ENCODE measurements around the gene SPRY4.

DNA sequence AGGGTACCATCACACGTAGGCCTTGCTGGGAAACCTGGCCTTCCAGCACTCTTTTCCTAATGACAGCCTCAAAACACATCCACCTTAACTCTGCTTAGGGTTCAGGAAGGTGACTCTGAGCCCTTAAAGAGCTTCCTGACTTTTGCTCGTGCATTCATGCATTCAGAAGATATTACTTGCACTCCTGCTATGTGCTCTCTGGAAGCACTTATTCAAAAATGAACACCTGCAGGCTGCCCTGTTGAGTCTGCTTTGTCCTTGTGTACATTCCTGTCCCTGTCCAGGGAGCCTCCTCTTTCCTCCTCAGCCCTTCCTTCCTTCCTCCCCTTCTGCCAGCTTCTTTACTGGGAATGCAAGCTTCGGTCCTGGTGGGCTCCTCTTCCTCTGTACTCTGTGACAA lies 61.5 kb downstream of the SPRY4 start:
- TF ChIP-seq, protein P1, sequence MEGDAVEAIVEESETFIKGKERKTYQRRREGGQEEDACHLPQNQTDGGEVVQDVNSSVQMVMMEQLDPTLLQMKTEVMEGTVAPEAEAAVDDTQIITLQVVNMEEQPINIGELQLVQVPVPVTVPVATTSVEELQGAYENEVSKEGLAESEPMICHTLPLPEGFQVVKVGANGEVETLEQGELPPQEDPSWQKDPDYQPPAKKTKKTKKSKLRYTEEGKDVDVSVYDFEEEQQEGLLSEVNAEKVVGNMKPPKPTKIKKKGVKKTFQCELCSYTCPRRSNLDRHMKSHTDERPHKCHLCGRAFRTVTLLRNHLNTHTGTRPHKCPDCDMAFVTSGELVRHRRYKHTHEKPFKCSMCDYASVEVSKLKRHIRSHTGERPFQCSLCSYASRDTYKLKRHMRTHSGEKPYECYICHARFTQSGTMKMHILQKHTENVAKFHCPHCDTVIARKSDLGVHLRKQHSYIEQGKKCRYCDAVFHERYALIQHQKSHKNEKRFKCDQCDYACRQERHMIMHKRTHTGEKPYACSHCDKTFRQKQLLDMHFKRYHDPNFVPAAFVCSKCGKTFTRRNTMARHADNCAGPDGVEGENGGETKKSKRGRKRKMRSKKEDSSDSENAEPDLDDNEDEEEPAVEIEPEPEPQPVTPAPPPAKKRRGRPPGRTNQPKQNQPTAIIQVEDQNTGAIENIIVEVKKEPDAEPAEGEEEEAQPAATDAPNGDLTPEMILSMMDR (IDR thresholded peaks at IDR 0.05), result no peak
- TF ChIP-seq EP300 (IDR thresholded peaks at IDR 0.05) (no peak), POLR2A (IDR thresholded peaks at IDR 0.05) (no peak), POLR2AphosphoS5 (IDR thresholded peaks at IDR 0.05) (no peak)

Data from stomach (tissue), 4 donors.